Prostate gland (tissue), 2 donors: ENCODE measurements around the gene RNF168.
"Not testable (repeated sequence)": the region's sequence is repeated elsewhere in the genome, so short reads cannot be mapped to it uniquely, and the experiment has no call there.

Experiments used
- POLR2A ChIP-seq: fragments of 450-650 bp; IDR thresholded peaks from one replicate; pipeline ENCODE4 v1.6.1; 2016; ENCODE audit warnings: antibody characterized with exemption, mild to moderate bottlenecking
- POLR2AphosphoS5 ChIP-seq: sonication (generic); formaldehyde crosslinking; IDR thresholded peaks from one replicate; pipeline ENCODE4 v1.6.1; 2017; ENCODE audit warnings: antibody characterized with exemption
- TF ChIP-seq, protein P1 (sequence below), 4 experiments: fragments of 200-600 bp in 2 of 4; fragments of 450-650 bp in 2 of 4; sonication (generic) in 2 of 4; IDR thresholded peaks; 1 replicate in 3 of 4; 2 replicates in 1 of 4; pipeline ENCODE4 v1.5.1; 2016 to 2019; ENCODE audit warnings: antibody characterized with exemption in 4 of 4, mild to moderate bottlenecking in 2 of 4, moderate library complexity in 2 of 4

DNA sequence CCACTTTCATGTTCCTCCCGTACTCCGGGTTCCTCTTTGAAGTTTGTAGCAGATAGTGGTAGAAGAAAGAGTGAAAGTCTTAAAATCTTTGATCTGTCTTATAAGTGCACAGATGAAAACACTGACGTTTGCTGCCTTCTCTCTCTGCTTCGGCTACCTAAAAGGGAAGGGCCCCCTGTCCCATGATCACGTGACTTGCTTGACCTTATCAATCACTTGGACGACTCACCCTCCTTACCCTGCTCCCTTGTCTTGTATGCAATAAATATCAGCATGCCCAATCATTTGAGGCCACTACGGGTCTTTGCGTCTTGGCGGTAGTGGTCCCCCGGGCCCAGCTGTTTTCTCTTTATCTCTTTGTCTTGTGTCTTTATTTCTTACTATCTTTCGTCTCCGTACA, 17.7 kb upstream of the RNF168 start:
- not testable (repeated sequence) for TF ChIP-seq POLR2A, POLR2AphosphoS5
- TF ChIP-seq, protein P1, sequence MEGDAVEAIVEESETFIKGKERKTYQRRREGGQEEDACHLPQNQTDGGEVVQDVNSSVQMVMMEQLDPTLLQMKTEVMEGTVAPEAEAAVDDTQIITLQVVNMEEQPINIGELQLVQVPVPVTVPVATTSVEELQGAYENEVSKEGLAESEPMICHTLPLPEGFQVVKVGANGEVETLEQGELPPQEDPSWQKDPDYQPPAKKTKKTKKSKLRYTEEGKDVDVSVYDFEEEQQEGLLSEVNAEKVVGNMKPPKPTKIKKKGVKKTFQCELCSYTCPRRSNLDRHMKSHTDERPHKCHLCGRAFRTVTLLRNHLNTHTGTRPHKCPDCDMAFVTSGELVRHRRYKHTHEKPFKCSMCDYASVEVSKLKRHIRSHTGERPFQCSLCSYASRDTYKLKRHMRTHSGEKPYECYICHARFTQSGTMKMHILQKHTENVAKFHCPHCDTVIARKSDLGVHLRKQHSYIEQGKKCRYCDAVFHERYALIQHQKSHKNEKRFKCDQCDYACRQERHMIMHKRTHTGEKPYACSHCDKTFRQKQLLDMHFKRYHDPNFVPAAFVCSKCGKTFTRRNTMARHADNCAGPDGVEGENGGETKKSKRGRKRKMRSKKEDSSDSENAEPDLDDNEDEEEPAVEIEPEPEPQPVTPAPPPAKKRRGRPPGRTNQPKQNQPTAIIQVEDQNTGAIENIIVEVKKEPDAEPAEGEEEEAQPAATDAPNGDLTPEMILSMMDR (IDR thresholded peaks at IDR 0.05), result not testable (repeated sequence)
